HepG2 (cell line): ENCODE measurements around the gene OLFM3.

Experiments used
- CREB1 ChIP-seq, 2 experiments: fragments of 450-650 bp in 1 of 2; IDR thresholded peaks; 2 replicates each; pipeline ENCODE4 v1.6.1; 2016 to 2017; ENCODE audit warnings: control low read depth in 1 of 2, mild to moderate bottlenecking in 1 of 2, missing compliant biosample characterization in 1 of 2, missing genetic modification characterization in 1 of 2
- MAX ChIP-seq: IDR thresholded peaks from 2 replicates; pipeline ENCODE4 v1.6.1; 2012; ENCODE audit warnings: inconsistent platforms
- MYNN ChIP-seq: sonication (generic); formaldehyde crosslinking; IDR thresholded peaks from 2 replicates; pipeline ENCODE4 v1.4.0; 2020; ENCODE audit warnings: mild to moderate bottlenecking, low read depth, missing genetic modification reagents

- TF ChIP-seq MYNN (no peak), CREB1 (IDR thresholded peaks at IDR 0.05) (no peak), CREB1 (CRISPR knock-in tag; IDR thresholded peaks at IDR 0.05) (no peak), MAX (no peak)
Measured at GRCh38 chr1:101875891-101876290, 120.8 kb downstream of the OLFM3 start.
